HG02870 (cell line): Measurements from ENCODE around the gene VKORC1.

Experiments
- ATAC-seq: cut with Tn5 transposase; IDR thresholded peaks from one replicate; pipeline ENCODE4 v1.9.1; 2021; ENCODE audit warnings: mild to moderate bottlenecking, moderate library complexity; ENCODE audit not compliant: unreplicated experiment

Gene VKORC1

GRCh38 chr16:31083081-31083480 lies 11.5 kb downstream of the VKORC1 start:
- ATAC-seq = no peak

- no peak for ATAC-seq
These were observed 12.1 kb downstream of the VKORC1 start for GRCh38 chr16:31082368-31083045.

DNA sequence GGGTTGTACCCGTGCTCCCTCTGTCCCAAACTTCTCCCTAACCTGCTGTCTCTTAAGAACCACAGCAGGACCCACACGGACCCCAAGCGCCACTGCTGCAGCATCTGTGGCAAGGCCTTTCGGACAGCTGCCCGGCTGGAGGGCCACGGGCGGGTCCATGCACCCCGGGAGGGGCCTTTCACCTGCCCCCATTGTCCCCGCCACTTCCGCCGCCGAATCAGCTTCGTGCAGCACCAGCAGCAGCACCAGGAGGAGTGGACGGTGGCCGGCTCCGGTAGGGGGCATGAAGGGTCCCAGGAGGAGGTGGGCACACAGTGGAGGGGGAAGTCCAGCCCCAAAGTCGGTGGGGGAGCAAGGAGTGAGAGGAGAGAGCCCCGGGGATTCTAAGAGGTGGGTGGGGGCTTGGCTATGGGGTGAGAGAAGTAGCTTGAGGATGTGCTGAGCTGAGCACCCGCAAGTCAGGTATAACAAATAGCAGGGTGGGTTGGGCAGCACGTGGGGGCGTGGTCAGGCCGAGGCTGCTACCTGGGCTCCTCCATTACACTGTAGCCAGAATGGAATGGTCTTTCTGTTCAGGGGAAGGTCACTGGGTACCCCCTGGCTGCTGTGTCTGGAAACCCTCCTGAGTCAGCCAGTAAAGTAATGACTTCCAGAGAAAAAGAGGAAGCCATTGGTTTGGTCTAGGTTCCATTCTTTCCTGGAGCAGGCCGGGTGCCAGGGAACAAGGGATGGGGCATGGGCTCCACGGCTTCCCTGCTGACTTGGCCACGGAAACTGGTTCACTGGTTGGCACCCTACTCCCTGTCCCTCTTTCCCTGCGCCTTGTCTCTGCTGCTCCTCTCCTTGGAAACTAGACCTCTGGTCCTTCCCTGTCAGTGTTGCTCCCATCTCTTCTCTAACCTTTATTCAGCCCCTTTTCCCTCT lies 12.9 kb downstream of the VKORC1 start:
- no peak for ATAC-seq

DNA sequence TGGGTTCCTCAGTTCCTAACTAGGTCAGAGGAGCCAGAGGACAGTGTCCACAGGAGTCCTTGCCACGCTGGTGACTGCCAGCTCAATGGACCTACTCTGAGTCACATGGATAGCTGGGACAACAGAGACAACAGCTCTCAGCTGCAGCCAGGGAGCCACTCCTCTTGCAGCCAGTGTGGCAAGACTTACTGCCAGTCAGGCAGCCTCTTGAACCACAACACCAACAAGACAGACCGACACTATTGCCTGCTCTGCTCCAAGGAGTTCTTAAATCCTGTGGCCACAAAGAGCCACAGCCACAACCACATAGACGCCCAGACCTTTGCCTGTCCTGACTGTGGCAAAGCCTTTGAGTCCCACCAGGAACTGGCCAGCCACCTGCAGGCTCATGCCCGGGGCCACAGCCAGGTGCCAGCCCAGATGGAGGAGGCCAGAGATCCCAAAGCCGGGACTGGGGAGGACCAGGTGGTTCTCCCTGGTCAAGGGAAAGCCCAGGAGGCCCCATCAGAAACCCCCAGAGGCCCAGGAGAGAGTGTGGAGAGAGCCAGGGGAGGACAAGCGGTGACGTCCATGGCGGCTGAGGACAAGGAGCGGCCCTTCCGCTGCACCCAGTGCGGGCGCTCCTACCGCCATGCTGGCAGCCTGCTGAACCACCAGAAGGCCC lies 13.7 kb downstream of the VKORC1 start:
- no peak for ATAC-seq

DNA sequence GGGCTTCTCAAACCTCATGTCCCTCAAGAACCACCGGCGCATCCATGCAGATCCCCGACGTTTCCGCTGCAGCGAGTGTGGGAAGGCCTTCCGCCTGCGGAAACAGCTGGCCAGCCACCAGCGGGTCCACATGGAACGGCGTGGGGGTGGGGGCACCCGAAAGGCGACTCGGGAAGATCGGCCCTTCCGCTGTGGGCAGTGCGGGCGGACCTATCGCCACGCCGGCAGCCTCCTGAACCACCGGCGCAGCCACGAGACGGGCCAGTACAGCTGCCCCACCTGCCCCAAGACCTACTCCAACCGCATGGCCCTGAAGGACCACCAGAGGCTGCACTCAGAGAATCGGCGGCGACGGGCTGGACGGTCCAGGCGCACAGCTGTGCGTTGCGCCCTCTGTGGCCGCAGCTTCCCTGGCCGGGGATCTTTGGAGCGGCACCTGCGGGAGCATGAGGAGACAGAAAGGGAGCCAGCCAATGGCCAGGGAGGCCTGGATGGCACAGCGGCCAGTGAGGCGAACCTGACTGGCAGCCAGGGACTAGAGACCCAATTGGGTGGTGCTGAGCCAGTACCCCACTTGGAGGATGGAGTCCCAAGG lies 14.5 kb downstream of the VKORC1 start:
- ATAC-seq = no peak

DNA sequence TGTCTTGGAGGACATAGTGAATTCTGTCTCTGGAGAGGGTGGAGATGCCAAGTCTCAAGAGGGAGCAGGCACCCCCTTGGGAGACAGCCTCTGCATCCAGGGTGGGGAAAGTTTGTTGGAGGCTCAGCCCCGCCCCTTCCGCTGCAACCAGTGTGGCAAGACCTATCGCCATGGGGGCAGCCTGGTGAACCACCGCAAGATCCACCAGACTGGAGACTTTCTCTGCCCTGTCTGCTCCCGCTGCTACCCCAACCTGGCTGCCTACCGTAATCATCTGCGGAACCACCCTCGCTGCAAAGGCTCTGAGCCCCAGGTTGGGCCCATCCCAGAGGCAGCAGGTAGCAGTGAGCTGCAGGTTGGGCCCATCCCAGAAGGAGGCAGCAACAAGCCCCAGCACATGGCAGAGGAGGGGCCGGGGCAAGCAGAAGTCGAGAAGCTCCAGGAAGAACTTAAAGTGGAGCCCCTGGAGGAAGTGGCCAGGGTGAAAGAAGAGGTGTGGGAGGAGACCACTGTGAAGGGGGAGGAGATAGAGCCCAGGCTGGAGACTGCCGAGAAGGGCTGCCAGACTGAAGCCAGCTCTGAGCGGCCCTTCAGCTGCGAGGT lies 15.2 kb downstream of the VKORC1 start:
- ATAC-seq = no peak

GRCh38 chr16:31078597-31079341 lies 15.8 kb downstream of the VKORC1 start:
- no peak for ATAC-seq

GRCh38 chr16:31077592-31078396 lies 16.8 kb downstream of the VKORC1 start:
- ATAC-seq = no peak

GRCh38 chr16:31077024-31077423 lies 17.6 kb downstream of the VKORC1 start:
- ATAC-seq = no peak

DNA sequence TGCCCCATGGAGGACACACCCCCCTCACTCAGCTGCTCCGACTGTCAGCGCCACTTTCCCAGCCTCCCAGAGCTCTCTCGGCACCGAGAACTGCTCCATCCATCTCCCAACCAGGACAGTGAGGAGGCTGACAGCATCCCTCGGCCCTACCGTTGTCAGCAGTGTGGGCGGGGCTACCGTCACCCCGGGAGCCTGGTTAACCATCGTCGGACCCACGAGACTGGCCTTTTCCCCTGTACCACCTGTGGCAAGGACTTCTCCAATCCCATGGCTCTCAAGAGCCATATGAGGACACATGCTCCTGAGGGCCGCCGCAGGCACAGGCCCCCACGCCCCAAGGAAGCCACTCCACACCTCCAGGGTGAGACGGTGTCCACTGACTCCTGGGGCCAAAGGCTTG lies 18.3 kb downstream of the VKORC1 start:
- no peak for ATAC-seq

DNA sequence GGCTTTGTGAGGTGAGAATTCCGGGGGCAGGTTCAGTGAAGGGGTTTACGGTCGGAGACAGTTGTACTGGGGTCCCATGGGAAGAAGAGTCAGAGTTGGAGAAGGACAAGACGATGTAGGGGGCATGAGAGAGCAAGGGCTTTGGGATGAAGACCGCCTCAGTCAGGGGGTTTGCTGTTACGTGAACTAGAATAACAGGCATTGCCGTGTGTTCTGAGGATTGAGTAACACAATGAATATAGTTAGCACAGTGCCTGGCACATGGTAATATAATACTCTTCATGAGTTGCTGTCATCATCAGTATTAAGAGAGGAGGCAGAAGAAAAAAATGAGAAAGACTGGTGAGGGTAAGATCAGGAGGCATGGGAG lies 19.8 kb downstream of the VKORC1 start:
- no peak for ATAC-seq

DNA sequence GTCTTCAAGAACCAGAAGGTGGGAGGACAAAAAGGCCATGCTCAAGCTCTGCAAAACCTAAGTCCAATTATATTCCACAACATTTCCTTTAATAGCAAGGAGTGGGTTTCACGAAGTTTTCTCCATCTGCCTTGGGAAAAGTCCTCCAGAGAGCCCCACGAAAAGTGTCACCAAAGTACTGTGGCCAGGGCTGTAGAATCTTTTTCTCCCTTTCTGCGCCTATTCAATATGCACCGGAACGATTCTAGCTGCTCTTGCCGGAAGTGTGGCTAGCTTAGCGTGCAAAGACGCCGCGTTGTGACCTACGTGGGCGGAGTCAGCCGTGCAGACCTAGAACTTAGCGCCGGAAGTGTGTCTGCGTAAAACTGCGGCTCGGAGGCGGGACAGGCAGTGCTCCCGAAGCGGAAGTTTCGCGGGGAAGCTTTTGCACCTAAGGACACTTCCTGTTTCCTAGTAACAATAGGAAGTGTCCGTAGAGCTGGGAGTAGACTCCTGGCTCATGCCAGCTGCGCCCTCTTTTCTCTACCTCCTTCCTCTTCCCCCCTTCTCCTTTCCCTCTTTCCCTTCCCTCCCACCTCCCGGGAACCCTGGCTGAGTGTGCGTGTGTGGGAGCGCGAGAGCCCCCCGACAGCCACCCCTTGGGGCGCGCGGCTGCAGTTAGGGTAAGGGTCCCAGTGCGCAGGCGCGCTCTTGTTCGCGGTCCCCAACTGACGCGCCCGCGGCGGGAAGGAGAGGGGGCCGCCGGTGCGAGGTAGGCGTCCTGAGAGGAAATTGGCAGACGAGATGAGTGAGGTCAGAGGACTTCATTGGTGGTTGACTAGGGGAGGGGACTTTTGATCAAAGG lies 20.4 kb downstream of the VKORC1 start, which contains the start of the genes ZNF646 and ZNF668:
Gene ZNF646 (plus strand): TSS at position 453 of the 844 bp plus-strand sequence. CDS start 1,903 bp downstream, outside the sequence.
Gene ZNF668 (minus strand): TSS at position 271 of the 844 bp plus-strand sequence. CDS start 9,781 bp downstream, outside the sequence.
- peak; percentile 66 for ATAC-seq

- peak; percentile 44 for ATAC-seq
These were observed 21.2 kb downstream of the VKORC1 start for GRCh38 chr16:31073142-31073969.

GRCh38 chr16:31072540-31073141 lies 22.0 kb downstream of the VKORC1 start:
- no peak for ATAC-seq

- no peak for ATAC-seq
These were observed 22.7 kb downstream of the VKORC1 start for GRCh38 chr16:31071861-31072260.

- ATAC-seq = no peak
These were observed 27.3 kb downstream of the VKORC1 start for GRCh38 chr16:31067342-31067741.
